A549 (cell line): ENCODE results near the gene IRX6. TPM values are rescaled to one million over a fixed set of nuclear protein-coding genes. Genes with fewer than 3 reads are reported as not detected.

Experiments used
- ATAC-seq, 2 experiments: fragments of 200-7000 bp in 1 of 2; fragments of >200 bp in 1 of 2; cut with Nextera tagmentation in 1 of 2; cut with Tn5 transposase in 1 of 2; 3 replicates each; pipeline versions ENCODE4 v1.8.0 to v1.9.1; 2018 to 2020; ENCODE audit warnings: mild to moderate bottlenecking in 1 of 2, moderate library complexity in 1 of 2
- CTCF ChIA-PET: fragments of 300-600 bp; sonication (Branson Sonifier 250); formaldehyde crosslinking; extraction: SDS; loops from one replicate; lab custom pipeline; 2021; ENCODE audit warnings: antibody characterized with exemption, inconsistent platforms; lab: Yijun Ruan, JAX
- POLR2A ChIA-PET: fragments of 350-600 bp; formaldehyde crosslinking; extraction: SDS; loops from one replicate; lab custom pipeline; 2021; ENCODE audit warnings: antibody characterized with exemption, inconsistent platforms; lab: Yijun Ruan, JAX
- DNase-seq, 2 experiments: peaks; one replicate each; pipeline versions ENCODE4 v3.0.0 to v3.0.0-alpha.2; 2011 to 2016; ENCODE audit warnings: low read depth in 1 of 2, low spot score in 1 of 2
- FAIRE-seq: peaks from 2 replicates; lab custom pipeline; 2011; peaks lifted over from hg19 to GRCh38; lab: Jason Lieb, UNC
- H3K27ac ChIP-seq, 2 experiments: fragments of >200 bp; sonication (Bioruptor Twin); formaldehyde crosslinking; 3 replicates each; pipeline ENCODE4 v1.5.1; 2016 to 2017
- H3K4me1 ChIP-seq: fragments of >200 bp; sonication (Bioruptor Twin); formaldehyde crosslinking; 3 replicates; pipeline ENCODE4 v1.6.1; 2016
- H3K4me2 ChIP-seq: fragments of >200 bp; sonication (Bioruptor Twin); formaldehyde crosslinking; 3 replicates; pipeline ENCODE4 v1.6.1; 2016
- H3K4me3 ChIP-seq: fragments of >200 bp; sonication (Bioruptor Twin); formaldehyde crosslinking; 3 replicates; pipeline ENCODE4 v1.5.1; 2016
- H3K9me3 ChIP-seq: fragments of >200 bp; sonication (Bioruptor Twin); formaldehyde crosslinking; 3 replicates; pipeline ENCODE4 v1.6.1; 2016
- CEBPB ChIP-seq, 2 experiments: fragments of >200 bp in 1 of 2; sonication (Bioruptor Twin) in 1 of 2; formaldehyde crosslinking in 1 of 2; IDR thresholded peaks; 2 replicates each; pipeline ENCODE4 v1.6.1; 2012 to 2016
- CHD4 ChIP-seq: fragments of 200-600 bp; sonication (generic); IDR thresholded peaks from 2 replicates; pipeline ENCODE4 v1.6.1; 2016; ENCODE audit warnings: antibody characterized with exemption, mild to moderate bottlenecking, borderline replicate concordance
- EHMT2 ChIP-seq: fragments of 200-600 bp; sonication (generic); IDR thresholded peaks from 2 replicates; pipeline ENCODE4 v1.6.1; 2016; ENCODE audit warnings: antibody characterized with exemption, low read depth, mild to moderate bottlenecking, moderate library complexity
- GATA3 ChIP-seq: IDR thresholded peaks from 2 replicates; pipeline ENCODE4 v1.6.1; 2012; ENCODE audit warnings: borderline replicate concordance
- HES2 ChIP-seq: fragments of >200 bp; sonication (Bioruptor Twin); formaldehyde crosslinking; IDR thresholded peaks from 2 replicates; pipeline ENCODE4 v1.6.1; 2016
- HEYL ChIP-seq: fragments of 250-450 bp; sonication (Bioruptor Pico); IDR thresholded peaks from 2 replicates; pipeline ENCODE4 v1.8.0; 2021; ENCODE audit warnings: mild to moderate bottlenecking, moderate library complexity
- JUN ChIP-seq, 2 experiments: fragments of >200 bp; sonication (Bioruptor Twin); formaldehyde crosslinking; IDR thresholded peaks; 2 replicates in 1 of 2; 3 replicates in 1 of 2; pipeline ENCODE4 v1.6.1; 2016 to 2017
- MAZ ChIP-seq: fragments of 150-350 bp; IDR thresholded peaks from 2 replicates; pipeline ENCODE4 v1.6.1; 2014; ENCODE audit warnings: antibody characterized with exemption, low read depth, low read length, borderline replicate concordance
- NFE2L2 ChIP-seq: fragments of 150-350 bp; conservative IDR thresholded peaks from 2 replicates; pipeline ENCODE4 v1.6.1; 2014; ENCODE audit warnings: low read length
- NPAS2 ChIP-seq: fragments of 250-450 bp; sonication (Bioruptor Pico); IDR thresholded peaks from 2 replicates; pipeline ENCODE4 v1.8.0; 2022; ENCODE audit warnings: mild to moderate bottlenecking, moderate library complexity, borderline replicate concordance
- PBX3 ChIP-seq: IDR thresholded peaks from 2 replicates; pipeline ENCODE4 v1.6.1; 2012
- PHF8 ChIP-seq: fragments of 200-600 bp; sonication (generic); IDR thresholded peaks from 2 replicates; pipeline ENCODE4 v1.6.1; 2016; ENCODE audit warnings: low read depth, mild to moderate bottlenecking, antibody characterized with exemption, moderate library complexity, borderline replicate concordance
- POLR2A ChIP-seq: IDR thresholded peaks from 2 replicates; pipeline ENCODE4 v1.6.1; 2012; ENCODE audit warnings: mild to moderate bottlenecking, low read length
- RAD21 ChIP-seq, 2 experiments: fragments of >200 bp in 1 of 2; sonication (Bioruptor Twin) in 1 of 2; formaldehyde crosslinking in 1 of 2; IDR thresholded peaks in 1 of 2; conservative IDR thresholded peaks in 1 of 2; 2 replicates in 1 of 2; 3 replicates in 1 of 2; pipeline ENCODE4 v1.6.1; 2012 to 2018; ENCODE audit warnings: inconsistent platforms in 1 of 2
- RCOR1 ChIP-seq: fragments of 150-350 bp; IDR thresholded peaks from 2 replicates; pipeline ENCODE4 v1.6.1; 2014; ENCODE audit warnings: antibody characterized with exemption, low read length, low read depth
- REST ChIP-seq: fragments of 200-600 bp; sonication (generic); IDR thresholded peaks from 2 replicates; pipeline ENCODE4 v1.6.1; 2016; ENCODE audit warnings: antibody characterized with exemption, mild to moderate bottlenecking, moderate library complexity
- RNF2 ChIP-seq: fragments of 200-600 bp; sonication (generic); IDR thresholded peaks from 2 replicates; pipeline ENCODE4 v1.6.1; 2016; ENCODE audit warnings: low read depth, mild to moderate bottlenecking, antibody characterized with exemption, moderate library complexity, borderline replicate concordance
- ZFP36 ChIP-seq: fragments of 450-650 bp; IDR thresholded peaks from 2 replicates; pipeline ENCODE4 v1.6.1; 2014; ENCODE audit warnings: borderline replicate concordance; ENCODE audit not compliant: partially characterized antibody
- ZNF302 ChIP-seq: fragments of 250-450 bp; sonication (Bioruptor Pico); IDR thresholded peaks from 2 replicates; pipeline ENCODE4 v1.9.0; 2021; ENCODE audit warnings: inconsistent platforms, mild to moderate bottlenecking, moderate library complexity
- ZSCAN20 ChIP-seq: fragments of 250-450 bp; sonication (Bioruptor Pico); IDR thresholded peaks from 2 replicates; pipeline ENCODE4 v1.8.0; 2022; ENCODE audit warnings: mild to moderate bottlenecking, moderate library complexity
- WGBS: methylation state at CpG from one replicate; pipeline ENCODE4 v1.1.6; 2017; ENCODE audit errors: missing lambda C conversion rate; 5-methylcytosine and 5-hydroxymethylcytosine counted together
- polyA plus RNA-seq, 4 experiments: library from polyadenylated mRNA; depleted of rRNA in 3 of 4; stranded (reverse); fragments of >200 nt; fragmentation: RNase III in 1 of 4; extraction: RNeasy Plus Mini Kit Qiagen cat#74134 plus additional on column Dnase treatment in 1 of 4; gene quantifications; 2 replicates in 3 of 4; 3 replicates in 1 of 4; pipeline ENCODE4 v1.2.3, GENCODE V29; 2011 to 2017
- small RNA-seq, 6 experiments: library from RNA; depleted of rRNA; stranded (forward); fragments of <200 nt; gene quantifications; one replicate each; pipeline ENCODE3, GENCODE V24; 2012

IRX6 gene
- polyA plus RNA-seq, 2 of the 4 experiments (the other 2 are of a cell fraction): not detected

GRCh38 chr16:55378616-55379015, 54.6 kb downstream of the IRX6 start (continued):
- TF ChIP-seq PBX3 (no peak), EHMT2 (no peak)
- TF ChIP-seq, all 56 proteins: peak for 0

- FAIRE-seq (no peak), DNase-seq (no peak), ATAC-seq (no peak)
- H3K27ac ChIP-seq: no peak overlapping the region
- POLR2A ChIA-PET: no interaction called here
- 63% methylated on average over 13 of the region's 13 CpGs for WGBS
- H3K9me3 ChIP-seq: no peaks in the 10 kb centered on the region
- H3K4me3 ChIP-seq: no peak overlapping the region
- CTCF ChIA-PET: no interaction called here
- H3K4me2 ChIP-seq: no peak overlapping the region
- no peaks in the 10 kb centered on the region for H3K4me1 ChIP-seq
- TF ChIP-seq CEBPB (IDR thresholded peaks at IDR 0.05) (no peak), HES2 (no peak), MAZ (no peak), RCOR1 (no peak), ZFP36 (no peak), POLR2A (no peak), CHD4 (no peak), RAD21 (conservative IDR thresholded peaks at IDR 0.05 in 1 of 2, IDR thresholded peaks at IDR 0.05 in 1 of 2) (no peak), NFE2L2 (no peak), REST (no peak), NPAS2 (no peak), RNF2 (no peak), ZNF302 (CRISPR knock-in tag) (no peak), PBX3 (no peak), HEYL (CRISPR knock-in tag) (no peak)
Observed at GRCh38 chr16:55379371-55379770, 55.4 kb downstream of the IRX6 start.

GRCh38 chr16:55379876-55380390, 55.9 kb downstream of the IRX6 start:
- Histone ChIP-seq H3K4me1 (no peaks in the 10 kb centered on the region), H3K4me2 (no peak overlapping the region), H3K9me3 (no peaks in the 10 kb centered on the region), H3K27ac (no peak overlapping the region), H3K4me3 (no peak overlapping the region)
- DNase-seq: no peak
- no peak for FAIRE-seq
- CTCF ChIA-PET: interaction anchor here (2.3 kb wide), 1 partner anchor 8 kb away, joined by 7 read pairs; no protein-coding TSS in a partner anchor
- TF ChIP-seq JUN (IDR thresholded peaks at IDR 0.05): no peak
- no peak for TF ChIP-seq ZSCAN20
- TF ChIP-seq PHF8: no peak
- no peak for TF ChIP-seq GATA3
- no peak for TF ChIP-seq CHD4
- WGBS: 7% methylated on average over 5 of the region's 7 CpGs
- ATAC-seq: no peak
- POLR2A ChIA-PET: no interaction called here

Small RNAs within 50 kb of the gene (small RNA-seq; reads per million reads assigned to genes)
- gene RN7SL841P: 0 reads per million in 6 experiments

Other genes with a start within 250 kb of the IRX6 start
- 11.8 and 16.2 TPM in 2 replicates for gene MMP2, start 155.0 kb downstream of the IRX6 start, polyA plus RNA-seq (2011; rRNA removed)
- gene MMP2, start 155.0 kb downstream of the IRX6 start, polyA plus RNA-seq (2017; fragmentation: RNase III; extraction: RNeasy Plus Mini Kit Qiagen cat#74134 plus additional on column Dnase treatment): 9.5 to 14.6 TPM (median 11.5 TPM) in 3 replicates
- 16.3 and 17.1 TPM in 2 replicates for gene LPCAT2, start 184.9 kb downstream of the IRX6 start, polyA plus RNA-seq (2011; rRNA removed)
- gene LPCAT2, start 184.9 kb downstream of the IRX6 start, polyA plus RNA-seq (2017; fragmentation: RNase III; extraction: RNeasy Plus Mini Kit Qiagen cat#74134 plus additional on column Dnase treatment): 6.0 to 8.0 TPM (median 7.4 TPM) in 3 replicates
- not detected in 2 replicates for gene CAPNS2, start 242.5 kb downstream of the IRX6 start, polyA plus RNA-seq (2011; rRNA removed)
- gene CAPNS2, start 242.5 kb downstream of the IRX6 start, polyA plus RNA-seq (2017; fragmentation: RNase III; extraction: RNeasy Plus Mini Kit Qiagen cat#74134 plus additional on column Dnase treatment): not detected in 3 replicates